Measurements from ENCODE around the gene RAB40B. TPM values are rescaled to one million over a fixed set of nuclear protein-coding genes. Genes with fewer than 3 reads are reported as not detected.

The RAB40B gene
- total RNA-seq, 1 donor from 2014 or later = 4.9 TPM

GRCh38 chr17:82630212-82630611 lies 68.3 kb downstream of the RAB40B start:
- Mint-ChIP-seq H3K9me3 (no peaks in the 10 kb centered on the region), H3K36me3 (ENCODE audit: low read depth) (peaks cover 43% of the 10 kb centered on the region), H3K4me3 (no peak overlapping the region), H3K27me3 (no peaks in the 10 kb centered on the region), H3K27ac (peak overlapping the region; percentile 45), H3K4me1 (peaks cover 12% of the 10 kb centered on the region)
- intact Hi-C loops (cut with micrococcal nuclease) = no loop called here
- no peak for DNase-seq

DNA sequence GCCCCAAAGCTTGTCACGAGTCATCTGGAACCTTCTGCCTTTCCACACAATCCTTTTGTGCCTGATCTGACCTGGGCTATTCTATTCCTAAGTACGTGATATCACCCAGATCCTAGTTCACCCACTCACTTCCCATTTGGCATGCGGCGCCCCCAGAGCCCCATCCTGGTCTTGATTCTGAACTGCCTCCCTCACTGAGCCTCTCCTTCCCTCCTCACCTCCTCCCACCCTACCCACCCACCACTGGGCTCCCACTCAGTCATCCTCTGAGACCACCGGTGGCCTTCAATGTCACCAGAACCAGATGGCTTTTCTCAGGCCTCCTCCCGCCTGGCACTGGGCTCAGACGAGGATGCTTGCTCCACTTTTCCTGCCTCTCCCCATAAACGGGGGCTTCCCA lies 68.8 kb downstream of the RAB40B start:
- Mint-ChIP-seq H3K27me3 (no peaks in the 10 kb centered on the region), H3K9me3 (no peaks in the 10 kb centered on the region), H3K4me3 (no peak overlapping the region), H3K4me1 (peaks cover 12% of the 10 kb centered on the region), H3K27ac (no peak overlapping the region), H3K36me3 (ENCODE audit: low read depth) (peaks cover 46% of the 10 kb centered on the region)
- intact Hi-C loops (cut with micrococcal nuclease) = no loop called here
- no peak for DNase-seq

GRCh38 chr17:82627405-82627804 lies 71.1 kb downstream of the RAB40B start:
- H3K4me3 Mint-ChIP-seq = no peak overlapping the region
- peaks cover 7% of the 10 kb centered on the region for H3K4me1 Mint-ChIP-seq
- H3K9me3 Mint-ChIP-seq = no peaks in the 10 kb centered on the region
- intact Hi-C loops (cut with micrococcal nuclease) = no loop called here
- H3K27me3 Mint-ChIP-seq = no peaks in the 10 kb centered on the region
- peak overlapping the region; percentile 16 for H3K27ac Mint-ChIP-seq
- DNase-seq = no peak
- peaks cover 52% of the 10 kb centered on the region for H3K36me3 Mint-ChIP-seq (ENCODE audit: low read depth)

DNA sequence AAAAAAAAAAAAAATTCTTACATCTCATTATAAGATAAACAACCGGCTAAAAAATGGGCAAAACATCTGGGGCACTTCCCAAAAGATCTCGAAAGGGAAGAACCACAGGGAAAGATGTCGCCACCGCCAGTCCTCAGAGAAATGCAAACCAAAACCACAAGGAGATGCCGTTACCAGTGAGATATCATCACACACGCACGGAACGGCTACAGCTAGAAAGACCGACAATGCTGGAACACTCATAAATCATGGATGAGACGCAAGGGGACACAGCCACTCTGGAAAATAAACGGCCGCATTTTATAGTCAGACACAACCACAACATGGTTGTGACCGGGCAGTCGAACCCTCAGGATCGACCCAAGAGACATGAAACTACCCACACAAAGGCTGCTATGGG lies 74.8 kb downstream of the RAB40B start:
- Mint-ChIP-seq H3K27me3 (no peaks in the 10 kb centered on the region), H3K9me3 (no peaks in the 10 kb centered on the region), H3K36me3 (ENCODE audit: low read depth) (peaks cover 63% of the 10 kb centered on the region), H3K4me1 (peaks cover 4% of the 10 kb centered on the region), H3K4me3 (no peak overlapping the region), H3K27ac (no peak overlapping the region)
- intact Hi-C loops (cut with micrococcal nuclease) = no loop called here
- no peak for DNase-seq

GRCh38 chr17:82619641-82620040 lies 78.9 kb downstream of the RAB40B start:
- intact Hi-C loops (cut with micrococcal nuclease) = no loop called here
- Mint-ChIP-seq H3K36me3 (ENCODE audit: low read depth) (peaks cover 70% of the 10 kb centered on the region), H3K27ac (peak overlapping the region; percentile 60), H3K9me3 (no peaks in the 10 kb centered on the region), H3K4me3 (no peak overlapping the region), H3K4me1 (peaks cover 2% of the 10 kb centered on the region), H3K27me3 (no peaks in the 10 kb centered on the region)
- DNase-seq = no peak

DNA sequence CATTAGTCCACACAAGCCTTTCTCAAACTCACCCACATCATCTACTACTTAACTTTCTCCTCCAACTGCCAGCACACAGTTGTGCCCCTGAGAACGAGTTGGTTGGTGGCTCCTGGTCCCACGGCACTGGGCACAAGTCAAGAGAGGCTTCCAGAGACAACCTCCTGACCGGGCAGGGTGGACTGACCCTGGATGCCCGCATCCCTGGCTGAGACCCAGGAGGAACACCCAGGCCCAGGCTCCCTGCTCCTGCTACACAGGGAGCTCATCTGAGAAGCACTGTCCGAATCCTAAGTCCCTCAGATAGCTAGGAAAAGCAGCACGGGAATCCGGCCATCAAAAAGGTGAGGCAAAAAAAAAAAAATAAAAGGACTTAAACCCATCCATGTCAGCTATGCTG lies 79.3 kb downstream of the RAB40B start:
- DNase-seq = no peak
- Mint-ChIP-seq H3K9me3 (no peaks in the 10 kb centered on the region), H3K27me3 (no peaks in the 10 kb centered on the region), H3K4me3 (no peak overlapping the region), H3K4me1 (peaks cover 2% of the 10 kb centered on the region), H3K36me3 (ENCODE audit: low read depth) (peaks cover 71% of the 10 kb centered on the region), H3K27ac (peak overlapping the region; percentile 26)
- intact Hi-C loops (cut with micrococcal nuclease) = no loop called here

DNA sequence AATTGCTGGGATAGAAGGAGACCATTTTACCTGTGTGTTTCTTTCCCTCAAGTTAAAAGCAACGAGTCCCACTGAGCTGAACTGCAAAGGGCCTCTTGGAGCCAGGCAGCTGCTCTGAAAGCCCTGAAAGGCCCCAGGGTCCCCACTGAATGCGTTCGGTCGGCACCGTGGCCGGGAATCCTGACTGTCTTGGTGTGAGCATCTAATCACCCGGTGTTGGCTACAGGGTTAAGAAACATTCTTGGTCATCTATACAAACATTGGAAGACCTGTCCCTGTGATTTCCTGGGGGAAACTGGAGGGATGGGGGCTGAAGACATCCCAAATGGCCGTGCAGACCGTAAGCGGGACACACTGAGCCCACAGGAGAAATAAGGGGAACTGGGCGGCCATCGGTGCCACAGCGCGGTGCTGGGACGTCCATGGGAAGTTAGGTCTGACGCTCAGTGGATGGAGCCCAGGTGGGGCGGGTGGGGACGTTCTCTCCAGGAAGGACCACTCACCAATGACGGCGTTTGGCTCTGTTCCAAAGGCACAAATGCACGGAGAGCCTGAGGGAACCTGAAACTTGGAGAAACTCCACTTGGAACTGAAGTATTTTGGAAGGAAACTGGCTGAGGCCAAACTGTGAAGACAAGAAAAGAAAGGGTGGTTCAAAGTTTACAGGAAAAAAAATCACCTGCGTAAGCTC lies 82.3 kb downstream of the RAB40B start:
- no peak for DNase-seq
- intact Hi-C loops (cut with micrococcal nuclease) = no loop called here
- H3K4me3 Mint-ChIP-seq = no peak overlapping the region
- H3K27me3 Mint-ChIP-seq = no peaks in the 10 kb centered on the region
- no peak overlapping the region for H3K27ac Mint-ChIP-seq
- peaks cover 2% of the 10 kb centered on the region for H3K4me1 Mint-ChIP-seq
- H3K36me3 Mint-ChIP-seq (ENCODE audit: low read depth) = peaks cover 57% of the 10 kb centered on the region
- no peaks in the 10 kb centered on the region for H3K9me3 Mint-ChIP-seq

- Mint-ChIP-seq H3K27me3 (no peaks in the 10 kb centered on the region), H3K4me3 (no peak overlapping the region), H3K36me3 (ENCODE audit: low read depth) (peaks cover 50% of the 10 kb centered on the region), H3K27ac (no peak overlapping the region), H3K9me3 (no peaks in the 10 kb centered on the region), H3K4me1 (peaks cover 2% of the 10 kb centered on the region)
- intact Hi-C loops (cut with micrococcal nuclease) = no loop called here
- DNase-seq = no peak
Measured at GRCh38 chr17:82615084-82616020, 83.1 kb downstream of the RAB40B start.

DNA sequence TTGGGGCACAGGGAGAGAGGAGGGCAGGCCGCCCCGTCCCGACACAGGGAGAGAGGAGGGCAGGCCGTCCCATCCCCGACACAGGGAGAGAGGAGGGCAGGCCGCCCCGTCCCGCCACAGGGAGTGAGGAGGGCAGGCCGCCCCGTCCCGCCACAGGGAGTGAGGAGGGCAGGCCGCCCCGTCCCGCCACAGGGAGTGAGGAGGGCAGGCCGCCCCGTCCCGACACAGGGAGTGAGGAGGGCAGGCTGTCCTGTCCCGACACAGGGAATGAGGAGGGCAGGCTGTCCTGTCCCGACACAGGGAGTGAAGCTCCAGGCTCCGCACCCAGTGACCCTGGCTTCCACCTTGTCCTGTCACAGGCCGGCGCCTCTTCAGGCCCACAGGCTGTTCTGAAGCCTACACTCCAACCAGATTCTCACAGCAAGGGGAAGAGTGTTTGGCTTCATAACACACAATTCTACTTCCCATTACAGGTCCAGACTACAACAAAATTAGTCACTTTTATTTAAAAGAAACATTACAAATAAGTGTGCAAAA lies 84.3 kb downstream of the RAB40B start:
- no peaks in the 10 kb centered on the region for H3K9me3 Mint-ChIP-seq
- H3K27me3 Mint-ChIP-seq = no peaks in the 10 kb centered on the region
- H3K4me3 Mint-ChIP-seq = no peak overlapping the region
- H3K4me1 Mint-ChIP-seq = peaks cover 2% of the 10 kb centered on the region
- DNase-seq = no peak
- intact Hi-C loops (cut with micrococcal nuclease) = no loop called here
- peaks cover 49% of the 10 kb centered on the region for H3K36me3 Mint-ChIP-seq (ENCODE audit: low read depth)
- H3K27ac Mint-ChIP-seq = no peak overlapping the region

DNA sequence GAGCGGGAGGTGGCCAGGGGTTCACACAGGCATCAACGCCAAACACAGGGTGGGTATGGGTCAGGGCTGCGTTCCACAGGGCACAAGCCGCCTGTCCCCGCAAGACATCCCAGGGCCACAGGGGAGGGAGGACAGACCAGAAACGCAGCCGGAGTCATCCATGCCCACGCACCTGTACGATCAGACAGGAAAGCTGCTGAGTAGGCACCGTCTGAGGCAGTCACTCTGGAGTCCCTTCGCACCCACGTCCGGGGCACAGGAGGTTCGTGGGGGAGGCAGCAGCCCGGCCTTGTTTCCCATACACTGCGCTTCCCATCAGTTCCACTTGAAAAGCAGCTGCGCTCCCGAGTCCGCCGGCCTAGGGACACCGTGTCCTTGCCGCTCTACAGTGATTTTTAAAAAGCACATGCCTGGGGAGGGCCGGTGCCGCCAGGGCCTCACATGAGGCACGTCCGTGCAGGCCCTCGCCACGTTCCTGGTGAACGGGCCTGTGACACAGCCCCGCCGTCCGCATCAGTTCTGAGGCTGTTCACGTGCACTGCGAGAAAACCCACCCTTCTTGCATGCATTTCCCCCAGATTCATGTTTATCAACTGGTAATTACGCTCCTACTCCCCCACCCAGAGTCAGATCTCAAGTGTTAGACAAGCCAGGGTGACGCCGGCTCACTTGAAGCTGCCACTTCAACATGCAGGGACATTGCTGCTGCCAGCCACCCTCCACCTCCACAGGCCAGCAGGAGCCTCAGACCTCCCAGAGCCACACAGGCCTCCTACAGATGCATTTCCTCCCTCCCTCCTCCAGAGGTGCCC lies 85.0 kb downstream of the RAB40B start:
- no peak for DNase-seq
- no peaks in the 10 kb centered on the region for H3K9me3 Mint-ChIP-seq
- H3K36me3 Mint-ChIP-seq (ENCODE audit: low read depth) = peaks cover 47% of the 10 kb centered on the region
- intact Hi-C loops (cut with micrococcal nuclease) = no loop called here
- H3K4me3 Mint-ChIP-seq = no peak overlapping the region
- peak overlapping the region; percentile 29 for H3K27ac Mint-ChIP-seq
- no peaks in the 10 kb centered on the region for H3K27me3 Mint-ChIP-seq
- no peaks in the 10 kb centered on the region for H3K4me1 Mint-ChIP-seq

DNA sequence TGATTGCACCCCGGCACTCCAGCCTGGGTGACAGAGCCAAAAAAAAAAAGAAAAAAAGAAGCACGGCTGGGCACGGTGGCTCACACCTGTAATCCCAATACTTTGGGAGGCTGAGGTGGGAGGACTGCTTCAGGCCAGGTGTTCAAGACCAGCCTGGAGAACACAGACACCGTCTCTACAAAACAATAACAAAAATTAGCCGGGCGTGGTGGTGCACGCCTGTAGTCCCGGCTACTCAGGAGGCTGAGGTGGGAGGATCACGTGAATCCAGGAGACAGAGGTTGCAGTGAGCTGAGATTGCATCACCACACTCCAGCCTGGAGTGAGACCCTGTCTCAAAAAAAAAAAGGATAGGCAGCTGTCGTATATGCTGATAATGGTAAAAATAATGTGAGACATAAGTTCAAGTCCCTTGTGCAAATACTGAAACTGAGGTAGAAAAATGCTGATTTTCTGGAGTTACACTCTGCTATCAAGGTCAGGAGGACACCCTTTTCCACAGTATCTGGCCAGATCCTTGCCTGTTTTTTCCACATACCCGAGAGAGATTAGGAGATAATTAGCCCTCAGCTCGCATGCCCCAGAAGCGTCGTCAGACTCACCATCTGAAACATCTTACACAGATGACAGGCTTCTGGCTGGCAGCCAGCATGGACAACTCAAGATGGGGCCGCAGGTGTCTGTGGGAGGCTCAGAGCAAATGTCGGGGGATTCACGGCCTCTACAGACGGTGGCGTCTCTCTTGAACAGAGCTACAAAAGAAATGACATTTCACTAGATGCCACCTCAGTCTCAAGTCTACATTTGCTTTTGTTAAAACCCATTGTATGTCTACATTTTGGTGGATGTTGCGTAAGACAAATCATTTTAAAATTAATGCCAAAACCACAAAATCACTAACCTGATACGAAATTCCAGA lies 87.1 kb downstream of the RAB40B start:
- Mint-ChIP-seq H3K27me3 (no peaks in the 10 kb centered on the region), H3K36me3 (ENCODE audit: low read depth) (peaks cover 42% of the 10 kb centered on the region), H3K27ac (no peak overlapping the region), H3K4me1 (no peaks in the 10 kb centered on the region), H3K4me3 (no peak overlapping the region), H3K9me3 (no peaks in the 10 kb centered on the region)
- intact Hi-C loops (cut with micrococcal nuclease) = no loop called here
- DNase-seq = no peak

GRCh38 chr17:82609655-82610054 lies 88.8 kb downstream of the RAB40B start:
- Mint-ChIP-seq H3K36me3 (ENCODE audit: low read depth) (peaks cover 36% of the 10 kb centered on the region), H3K27ac (no peak overlapping the region), H3K4me3 (no peak overlapping the region), H3K4me1 (no peaks in the 10 kb centered on the region), H3K27me3 (no peaks in the 10 kb centered on the region), H3K9me3 (no peaks in the 10 kb centered on the region)
- no peak for DNase-seq
- intact Hi-C loops (cut with micrococcal nuclease) = no loop called here

DNA sequence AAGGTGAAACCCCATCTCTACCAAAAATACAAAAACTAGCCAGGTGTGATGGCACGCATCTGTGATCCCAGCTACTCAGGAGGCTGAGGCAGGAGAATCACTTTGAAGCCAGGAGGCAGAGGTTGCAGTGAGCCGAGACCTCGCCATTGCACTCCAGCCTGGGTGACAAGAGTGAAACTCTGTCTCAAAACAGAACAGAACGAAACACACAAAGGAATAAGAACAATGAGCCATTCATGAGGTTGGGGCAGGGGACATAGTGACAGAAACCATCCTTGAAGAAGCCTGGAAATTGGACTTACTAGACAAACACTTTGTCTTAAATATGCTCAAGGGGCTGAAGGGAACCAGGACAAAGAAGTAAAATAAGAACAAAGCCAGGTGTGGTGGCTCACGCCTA lies 89.7 kb downstream of the RAB40B start:
- Mint-ChIP-seq H3K4me1 (peaks cover 4% of the 10 kb centered on the region), H3K27me3 (no peaks in the 10 kb centered on the region)

More for the DNA sequence above, 89.7 kb downstream of the RAB40B start:
- DNase-seq = no peak
- Mint-ChIP-seq H3K36me3 (ENCODE audit: low read depth) (peaks cover 40% of the 10 kb centered on the region), H3K4me3 (no peak overlapping the region), H3K9me3 (no peaks in the 10 kb centered on the region), H3K27ac (peak overlapping the region; percentile 14)
- intact Hi-C loops (cut with micrococcal nuclease) = no loop called here
